Measurements from ENCODE around the gene COL1A1.

DNA sequence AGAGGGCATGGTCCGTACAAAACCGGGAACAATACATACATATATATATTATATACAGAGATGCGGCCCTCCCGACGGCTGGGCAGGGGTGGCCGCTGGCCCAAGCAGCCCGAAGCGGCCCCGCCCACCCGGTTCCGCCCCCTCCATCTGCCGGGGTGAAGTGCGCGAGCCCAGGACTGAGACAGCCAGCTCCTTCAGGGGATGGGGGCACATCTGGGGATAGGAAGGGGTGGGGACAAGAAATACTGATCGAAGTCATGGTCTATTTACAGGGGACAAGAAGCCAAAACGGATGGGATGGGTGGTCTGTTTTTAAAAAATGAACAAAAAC is 67.7 kb downstream of the COL1A1 start:
- TF ChIP-seq POLR2A (IDR thresholded peaks at IDR 0.05): no peak
- TF ChIP-seq, protein P1, sequence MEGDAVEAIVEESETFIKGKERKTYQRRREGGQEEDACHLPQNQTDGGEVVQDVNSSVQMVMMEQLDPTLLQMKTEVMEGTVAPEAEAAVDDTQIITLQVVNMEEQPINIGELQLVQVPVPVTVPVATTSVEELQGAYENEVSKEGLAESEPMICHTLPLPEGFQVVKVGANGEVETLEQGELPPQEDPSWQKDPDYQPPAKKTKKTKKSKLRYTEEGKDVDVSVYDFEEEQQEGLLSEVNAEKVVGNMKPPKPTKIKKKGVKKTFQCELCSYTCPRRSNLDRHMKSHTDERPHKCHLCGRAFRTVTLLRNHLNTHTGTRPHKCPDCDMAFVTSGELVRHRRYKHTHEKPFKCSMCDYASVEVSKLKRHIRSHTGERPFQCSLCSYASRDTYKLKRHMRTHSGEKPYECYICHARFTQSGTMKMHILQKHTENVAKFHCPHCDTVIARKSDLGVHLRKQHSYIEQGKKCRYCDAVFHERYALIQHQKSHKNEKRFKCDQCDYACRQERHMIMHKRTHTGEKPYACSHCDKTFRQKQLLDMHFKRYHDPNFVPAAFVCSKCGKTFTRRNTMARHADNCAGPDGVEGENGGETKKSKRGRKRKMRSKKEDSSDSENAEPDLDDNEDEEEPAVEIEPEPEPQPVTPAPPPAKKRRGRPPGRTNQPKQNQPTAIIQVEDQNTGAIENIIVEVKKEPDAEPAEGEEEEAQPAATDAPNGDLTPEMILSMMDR (IDR thresholded peaks at IDR 0.05): no peak
